ENCODE data around the gene GRM8. TPM values are rescaled to one million over a fixed set of nuclear protein-coding genes. Genes with fewer than 3 reads are reported as not detected.

The GRM8 gene
- total and polyA plus RNA-seq, 9 of the 15 experiments (the other 6 are each of a cell fraction or from before 2014, with no cell fraction given), result 0.13 TPM; not detected in 7

- TF ChIP-seq CHD7 (IDR thresholded peaks at IDR 0.05; ENCODE audit: low read depth, low read length) (no peak), ZNF224 (CRISPR knock-in tag; IDR thresholded peaks at IDR 0.05) (no peak), ZNF24 (IDR thresholded peaks at IDR 0.05) (peak; percentile 87), ZNF232 (CRISPR knock-in tag; IDR thresholded peaks at IDR 0.05) (no peak), LEF1 (IDR thresholded peaks at IDR 0.05) (peak; percentile 97), CLOCK (CRISPR knock-in tag; IDR thresholded peaks at IDR 0.05; ENCODE audit: borderline replicate concordance) (no peak), HDAC1 (IDR thresholded peaks at IDR 0.05) (peak in 1 of 2 experiments; percentile 84; a peak in 2 of 4 replicates), ZFP1 (CRISPR knock-in tag; IDR thresholded peaks at IDR 0.05) (no peak), ZNF830 (CRISPR knock-in tag; IDR thresholded peaks at IDR 0.05) (no peak), PCBP1 (IDR thresholded peaks at IDR 0.05; ENCODE audit: low read depth, low read length, poor library complexity, severe bottlenecking) (no peak), MIER1 (IDR thresholded peaks at IDR 0.05; ENCODE audit: low read depth) (0 out of 2 replicates have a peak, but pooled peaks have one; percentile 21), ZNF586 (CRISPR knock-in tag; conservative IDR thresholded peaks at IDR 0.05) (no peak), HMG20A (CRISPR knock-in tag; conservative IDR thresholded peaks at IDR 0.05) (no peak)
Measured at GRCh38 chr7:126700807-126701604, 551.7 kb downstream of the GRM8 start (continued).

Data from K562 (cell line).